SK-N-SH treated with all-trans-retinoic acid at 6 μM for 48 hours (cell line): ENCODE results near the gene ERP27.

Experiments
- ATAC-seq: fragments of 200-7000 bp; cut with Tn5 transposase; 3 replicates; pipeline ENCODE4 v1.9.1; 2020; ENCODE audit warnings: mild to moderate bottlenecking, moderate library complexity
- BACH2 ChIP-seq: fragments of 250-450 bp; sonication (Bioruptor Pico); IDR thresholded peaks from 2 replicates; pipeline ENCODE4 v1.9.0; 2021; ENCODE audit warnings: mild to moderate bottlenecking, borderline replicate concordance
- GLIS3 ChIP-seq: fragments of 250-450 bp; sonication (Bioruptor Pico); IDR thresholded peaks from 2 replicates; pipeline ENCODE4 v1.5.0; 2020; ENCODE audit warnings: mild to moderate bottlenecking, moderate library complexity
- ISL1 ChIP-seq: fragments of 250-450 bp; sonication (Bioruptor Pico); IDR thresholded peaks from 2 replicates; pipeline ENCODE4 v2.1.2; 2022; ENCODE audit warnings: mild to moderate bottlenecking, moderate library complexity
- PPARA ChIP-seq: fragments of 250-450 bp; sonication (Bioruptor Pico); IDR thresholded peaks from 2 replicates; pipeline ENCODE4 v1.5.0; 2020; ENCODE audit warnings: mild to moderate bottlenecking, borderline replicate concordance
- RARB ChIP-seq: fragments of 250-450 bp; sonication (Bioruptor Pico); IDR thresholded peaks from 2 replicates; pipeline ENCODE4 v1.8.0; 2021; ENCODE audit warnings: mild to moderate bottlenecking, moderate library complexity
- SNAI2 ChIP-seq: fragments of 250-450 bp; sonication (Bioruptor Pico); IDR thresholded peaks from 2 replicates; pipeline ENCODE4 v1.5.0; 2020; ENCODE audit warnings: mild to moderate bottlenecking, moderate library complexity
- TCF4 ChIP-seq: fragments of 250-450 bp; sonication (Bioruptor Pico); IDR thresholded peaks from 2 replicates; pipeline ENCODE4 v1.8.0; 2021; ENCODE audit warnings: mild to moderate bottlenecking, moderate library complexity, borderline replicate concordance
- TOX ChIP-seq: fragments of 250-450 bp; sonication (Bioruptor Pico); IDR thresholded peaks from 2 replicates; pipeline ENCODE4 v1.8.0; 2021; ENCODE audit warnings: mild to moderate bottlenecking, moderate library complexity, borderline replicate concordance
- ZC3H10 ChIP-seq: fragments of 250-450 bp; sonication (Bioruptor Pico); IDR thresholded peaks from 2 replicates; pipeline ENCODE4 v1.5.1; 2021; ENCODE audit warnings: mild to moderate bottlenecking, moderate library complexity
- ZFP3 ChIP-seq: fragments of 250-450 bp; sonication (Bioruptor Pico); IDR thresholded peaks from 2 replicates; pipeline ENCODE4 v1.5.0; 2020; ENCODE audit warnings: mild to moderate bottlenecking, moderate library complexity
- ZFP30 ChIP-seq: fragments of 450-650 bp; formaldehyde crosslinking; IDR thresholded peaks from 2 replicates; pipeline ENCODE4 v1.5.0; 2022; ENCODE audit warnings: mild to moderate bottlenecking, moderate library complexity
- ZNF565 ChIP-seq: fragments of 450-650 bp; formaldehyde crosslinking; conservative IDR thresholded peaks from 2 replicates; pipeline ENCODE4 v1.5.0; 2020; ENCODE audit warnings: low read depth, mild to moderate bottlenecking, moderate library complexity
- ZNF70 ChIP-seq: fragments of 450-650 bp; formaldehyde crosslinking; IDR thresholded peaks from 2 replicates; pipeline ENCODE4 v1.5.0; 2020; ENCODE audit warnings: mild to moderate bottlenecking, moderate library complexity
- ZNF8 ChIP-seq: fragments of 450-650 bp; formaldehyde crosslinking; IDR thresholded peaks from 2 replicates; pipeline ENCODE4 v1.5.0; 2020; ENCODE audit warnings: mild to moderate bottlenecking, moderate library complexity
- TF ChIP-seq, protein P1 (sequence below): fragments of 250-450 bp; sonication (Bioruptor Pico); IDR thresholded peaks from 2 replicates; pipeline ENCODE4 v1.8.0; 2020; ENCODE audit warnings: mild to moderate bottlenecking, moderate library complexity, borderline replicate concordance
- TF ChIP-seq, protein P2 (sequence below): fragments of 250-450 bp; sonication (Bioruptor Pico); IDR thresholded peaks from 2 replicates; pipeline ENCODE4 v1.5.1; 2021; ENCODE audit warnings: mild to moderate bottlenecking, moderate library complexity
- TF ChIP-seq, protein P3 (sequence below): fragments of 250-450 bp; sonication (Bioruptor Pico); IDR thresholded peaks from 2 replicates; pipeline ENCODE4 v1.5.0; 2020; ENCODE audit warnings: mild to moderate bottlenecking, moderate library complexity
- TF ChIP-seq, protein P4 (sequence below): fragments of 250-450 bp; sonication (Bioruptor Pico); IDR thresholded peaks from 2 replicates; pipeline ENCODE4 v1.8.0; 2021; ENCODE audit warnings: low read depth, mild to moderate bottlenecking, moderate library complexity, borderline replicate concordance

ERP27 gene

DNA sequence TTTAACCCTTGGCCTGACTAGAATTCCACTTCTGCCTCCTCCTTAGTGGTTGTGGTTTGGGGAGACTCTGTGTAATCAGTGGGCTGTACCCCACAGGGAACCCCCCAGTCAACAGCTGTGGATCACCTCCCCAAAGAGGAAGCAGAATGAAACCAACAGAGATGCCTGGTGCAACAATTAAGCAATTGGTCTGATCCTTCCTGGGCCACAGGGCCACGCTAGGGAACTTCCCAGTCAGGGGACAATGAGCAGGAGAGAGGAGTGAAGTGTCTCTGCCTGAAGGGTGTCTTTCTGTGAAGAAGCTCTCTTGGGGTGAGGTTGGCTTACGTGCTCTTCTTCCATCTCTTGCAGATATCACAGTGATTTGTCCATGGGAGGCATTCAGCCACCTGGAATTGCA lies 42.7 kb upstream of the ERP27 start (continued):
- TF ChIP-seq, protein P1, sequence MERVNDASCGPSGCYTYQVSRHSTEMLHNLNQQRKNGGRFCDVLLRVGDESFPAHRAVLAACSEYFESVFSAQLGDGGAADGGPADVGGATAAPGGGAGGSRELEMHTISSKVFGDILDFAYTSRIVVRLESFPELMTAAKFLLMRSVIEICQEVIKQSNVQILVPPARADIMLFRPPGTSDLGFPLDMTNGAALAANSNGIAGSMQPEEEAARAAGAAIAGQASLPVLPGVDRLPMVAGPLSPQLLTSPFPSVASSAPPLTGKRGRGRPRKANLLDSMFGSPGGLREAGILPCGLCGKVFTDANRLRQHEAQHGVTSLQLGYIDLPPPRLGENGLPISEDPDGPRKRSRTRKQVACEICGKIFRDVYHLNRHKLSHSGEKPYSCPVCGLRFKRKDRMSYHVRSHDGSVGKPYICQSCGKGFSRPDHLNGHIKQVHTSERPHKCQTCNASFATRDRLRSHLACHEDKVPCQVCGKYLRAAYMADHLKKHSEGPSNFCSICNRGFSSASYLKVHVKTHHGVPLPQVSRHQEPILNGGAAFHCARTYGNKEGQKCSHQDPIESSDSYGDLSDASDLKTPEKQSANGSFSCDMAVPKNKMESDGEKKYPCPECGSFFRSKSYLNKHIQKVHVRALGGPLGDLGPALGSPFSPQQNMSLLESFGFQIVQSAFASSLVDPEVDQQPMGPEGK (CRISPR knock-in tag) = no peak
- no peak for TF ChIP-seq ZFP30 (CRISPR knock-in tag)
- TF ChIP-seq ZNF565 (CRISPR knock-in tag) = no peak

DNA sequence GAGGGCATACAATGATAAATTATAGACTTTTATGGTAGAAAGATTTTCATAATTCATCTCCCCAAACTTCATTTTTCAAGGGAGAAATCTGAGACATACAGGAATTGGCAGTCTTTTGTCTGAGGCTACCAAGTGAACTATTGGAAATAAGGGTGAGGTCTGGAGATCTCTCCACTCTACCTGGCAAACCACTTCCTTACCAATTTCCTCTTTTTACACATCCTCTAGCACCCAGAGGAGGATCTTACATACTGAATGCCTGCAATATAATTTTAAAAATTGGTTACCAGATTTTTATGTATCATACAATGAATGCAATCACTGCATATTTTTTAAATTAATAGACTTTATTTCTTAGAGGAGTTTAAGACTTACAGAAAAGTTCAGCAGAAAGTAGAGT lies 41.1 kb upstream of the ERP27 start:
- TF ChIP-seq, protein P2, sequence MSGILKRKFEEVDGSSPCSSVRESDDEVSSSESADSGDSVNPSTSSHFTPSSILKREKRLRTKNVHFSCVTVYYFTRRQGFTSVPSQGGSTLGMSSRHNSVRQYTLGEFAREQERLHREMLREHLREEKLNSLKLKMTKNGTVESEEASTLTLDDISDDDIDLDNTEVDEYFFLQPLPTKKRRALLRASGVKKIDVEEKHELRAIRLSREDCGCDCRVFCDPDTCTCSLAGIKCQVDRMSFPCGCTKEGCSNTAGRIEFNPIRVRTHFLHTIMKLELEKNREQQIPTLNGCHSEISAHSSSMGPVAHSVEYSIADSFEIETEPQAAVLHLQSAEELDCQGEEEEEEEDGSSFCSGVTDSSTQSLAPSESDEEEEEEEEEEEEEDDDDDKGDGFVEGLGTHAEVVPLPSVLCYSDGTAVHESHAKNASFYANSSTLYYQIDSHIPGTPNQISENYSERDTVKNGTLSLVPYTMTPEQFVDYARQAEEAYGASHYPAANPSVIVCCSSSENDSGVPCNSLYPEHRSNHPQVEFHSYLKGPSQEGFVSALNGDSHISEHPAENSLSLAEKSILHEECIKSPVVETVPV (CRISPR knock-in tag) = no peak
- no peak for TF ChIP-seq BACH2 (CRISPR knock-in tag)
- TF ChIP-seq ZNF70 (CRISPR knock-in tag) = no peak
- no peak for TF ChIP-seq SNAI2
- no peak for TF ChIP-seq TCF4
- TF ChIP-seq, protein P3, sequence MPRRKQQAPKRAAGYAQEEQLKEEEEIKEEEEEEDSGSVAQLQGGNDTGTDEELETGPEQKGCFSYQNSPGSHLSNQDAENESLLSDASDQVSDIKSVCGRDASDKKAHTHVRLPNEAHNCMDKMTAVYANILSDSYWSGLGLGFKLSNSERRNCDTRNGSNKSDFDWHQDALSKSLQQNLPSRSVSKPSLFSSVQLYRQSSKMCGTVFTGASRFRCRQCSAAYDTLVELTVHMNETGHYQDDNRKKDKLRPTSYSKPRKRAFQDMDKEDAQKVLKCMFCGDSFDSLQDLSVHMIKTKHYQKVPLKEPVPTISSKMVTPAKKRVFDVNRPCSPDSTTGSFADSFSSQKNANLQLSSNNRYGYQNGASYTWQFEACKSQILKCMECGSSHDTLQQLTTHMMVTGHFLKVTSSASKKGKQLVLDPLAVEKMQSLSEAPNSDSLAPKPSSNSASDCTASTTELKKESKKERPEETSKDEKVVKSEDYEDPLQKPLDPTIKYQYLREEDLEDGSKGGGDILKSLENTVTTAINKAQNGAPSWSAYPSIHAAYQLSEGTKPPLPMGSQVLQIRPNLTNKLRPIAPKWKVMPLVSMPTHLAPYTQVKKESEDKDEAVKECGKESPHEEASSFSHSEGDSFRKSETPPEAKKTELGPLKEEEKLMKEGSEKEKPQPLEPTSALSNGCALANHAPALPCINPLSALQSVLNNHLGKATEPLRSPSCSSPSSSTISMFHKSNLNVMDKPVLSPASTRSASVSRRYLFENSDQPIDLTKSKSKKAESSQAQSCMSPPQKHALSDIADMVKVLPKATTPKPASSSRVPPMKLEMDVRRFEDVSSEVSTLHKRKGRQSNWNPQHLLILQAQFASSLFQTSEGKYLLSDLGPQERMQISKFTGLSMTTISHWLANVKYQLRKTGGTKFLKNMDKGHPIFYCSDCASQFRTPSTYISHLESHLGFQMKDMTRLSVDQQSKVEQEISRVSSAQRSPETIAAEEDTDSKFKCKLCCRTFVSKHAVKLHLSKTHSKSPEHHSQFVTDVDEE (CRISPR knock-in tag) = no peak
- no peak for TF ChIP-seq ZFP30 (CRISPR knock-in tag)
- no peak for TF ChIP-seq ZC3H10 (CRISPR knock-in tag)
- TF ChIP-seq ISL1 (CRISPR knock-in tag) = no peak
- TF ChIP-seq, protein P4, sequence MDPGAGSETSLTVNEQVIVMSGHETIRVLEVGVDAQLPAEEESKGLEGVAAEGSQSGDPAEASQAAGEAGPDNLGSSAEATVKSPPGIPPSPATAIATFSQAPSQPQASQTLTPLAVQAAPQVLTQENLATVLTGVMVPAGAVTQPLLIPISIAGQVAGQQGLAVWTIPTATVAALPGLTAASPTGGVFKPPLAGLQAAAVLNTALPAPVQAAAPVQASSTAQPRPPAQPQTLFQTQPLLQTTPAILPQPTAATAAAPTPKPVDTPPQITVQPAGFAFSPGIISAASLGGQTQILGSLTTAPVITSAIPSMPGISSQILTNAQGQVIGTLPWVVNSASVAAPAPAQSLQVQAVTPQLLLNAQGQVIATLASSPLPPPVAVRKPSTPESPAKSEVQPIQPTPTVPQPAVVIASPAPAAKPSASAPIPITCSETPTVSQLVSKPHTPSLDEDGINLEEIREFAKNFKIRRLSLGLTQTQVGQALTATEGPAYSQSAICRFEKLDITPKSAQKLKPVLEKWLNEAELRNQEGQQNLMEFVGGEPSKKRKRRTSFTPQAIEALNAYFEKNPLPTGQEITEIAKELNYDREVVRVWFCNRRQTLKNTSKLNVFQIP (CRISPR knock-in tag) = no peak
- no peak for TF ChIP-seq PPARA
- TF ChIP-seq, all 23 proteins: peak for 0
- ATAC-seq = no peak

DNA sequence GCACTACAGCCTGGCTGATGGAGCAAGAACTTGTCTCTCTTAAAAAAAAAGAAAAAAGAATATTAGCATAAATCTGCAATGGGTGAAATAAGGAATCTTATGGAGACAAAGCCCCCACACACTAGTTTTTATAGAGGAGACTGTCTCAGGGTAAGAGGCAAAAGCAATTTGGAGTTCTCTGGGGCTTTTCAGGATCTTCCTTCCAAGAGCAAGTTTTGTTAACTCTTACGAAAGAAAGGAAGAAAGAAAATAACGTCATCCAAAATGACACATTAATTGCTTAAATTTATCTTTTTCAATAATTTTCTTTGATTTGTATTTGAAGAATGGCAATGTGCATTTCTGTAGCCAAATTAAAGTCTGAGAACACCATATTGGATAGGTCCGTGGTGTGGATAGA lies 38.3 kb upstream of the ERP27 start:
- ATAC-seq = no peak
- TF ChIP-seq TOX (no peak), ZFP30 (CRISPR knock-in tag) (no peak)
- TF ChIP-seq, protein P1 (CRISPR knock-in tag) = no peak

DNA sequence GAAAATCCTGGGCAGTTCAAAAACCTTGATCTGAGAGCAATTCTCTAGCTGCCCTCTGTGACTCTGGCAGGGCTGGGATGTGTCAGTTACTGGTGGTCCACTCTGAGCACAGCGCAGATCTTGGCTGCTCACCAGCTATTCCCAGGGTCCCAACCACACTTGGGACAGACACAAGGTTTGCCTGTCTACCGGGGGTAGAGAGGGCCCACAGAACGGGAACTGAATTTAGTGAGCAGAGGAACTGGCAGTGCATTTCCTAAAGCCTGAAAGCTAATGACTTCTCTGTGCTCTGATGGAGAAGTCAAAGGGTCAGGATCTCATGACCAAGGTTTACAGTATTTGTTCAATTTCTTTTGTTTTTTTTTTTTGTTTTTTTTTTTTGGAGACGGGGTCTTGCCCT lies 37.1 kb upstream of the ERP27 start:
- no peak for TF ChIP-seq TCF4
- TF ChIP-seq ZFP30 (CRISPR knock-in tag) = no peak
- TF ChIP-seq GLIS3 (CRISPR knock-in tag) = no peak
- TF ChIP-seq ZC3H10 (CRISPR knock-in tag) = no peak
- no peak for TF ChIP-seq BACH2 (CRISPR knock-in tag)
- TF ChIP-seq ZFP3 (CRISPR knock-in tag) = no peak
- TF ChIP-seq PPARA = no peak
- TF ChIP-seq ZNF8 = no peak
- TF ChIP-seq RARB (CRISPR knock-in tag) = no peak
- TF ChIP-seq ZNF565 (CRISPR knock-in tag) = no peak
- ATAC-seq = no peak
